Body of pancreas (tissue), 4 donors: Measurements from ENCODE around the gene CLSTN1. TPM values are rescaled to one million over a fixed set of nuclear protein-coding genes. Genes with fewer than 3 reads are reported as not detected.
A peak's percentile ranks its signal among the peaks of the same experiment; 100 is the strongest.

ENCODE experiments used
- ATAC-seq: fragments of 150-250 bp; one replicate; pipeline ENCODE4 v1.9.1; 2016
- DNase-seq, 4 donors: peaks; one replicate each; pipeline ENCODE4 v3.0.0-alpha.2; 2019
- H3K27ac ChIP-seq, 4 donors: fragments of 200-600 bp; sonication (generic); 1 replicate in 3 of 4; 2 replicates in 1 of 4; pipeline versions ENCODE4 v1.5.1 to v1.6.1; 2016 to 2019; ENCODE audit warnings: mild to moderate bottlenecking in 1 of 4, mixed read lengths in 1 of 4, moderate library complexity in 1 of 4
- H3K27me3 ChIP-seq, 2 donors: fragments of 200-600 bp; sonication (generic); one replicate each; pipeline ENCODE4 v1.6.0; 2016; ENCODE audit warnings: mild to moderate bottlenecking in 1 of 2
- H3K36me3 ChIP-seq, 2 donors: fragments of 200-600 bp; sonication (generic); replicated peaks in 1 of 2; 2 replicates each; pipeline ENCODE4 v1.5.1; 2016; ENCODE audit warnings: low read depth in 2 of 2; ENCODE audit not compliant: insufficient read depth in 1 of 2
- H3K4me1 ChIP-seq: fragments of 200-600 bp; sonication (generic); one replicate; pipeline ENCODE4 v1.6.0; 2016
- H3K4me3 ChIP-seq, 2 donors: fragments of 200-600 bp; sonication (generic); 1 replicate in 1 of 2; 2 replicates in 1 of 2; pipeline ENCODE4 v1.5.1; 2016 to 2019
- H3K9me3 ChIP-seq, 3 donors: fragments of 200-600 bp; sonication (generic); 1 replicate in 2 of 3; 2 replicates in 1 of 3; pipeline ENCODE4 v1.5.1; 2016
- CTCF ChIP-seq, 7 experiments: fragments of 450-650 bp in 4 of 7; fragments of 200-600 bp in 3 of 7; sonication (generic) in 3 of 7; IDR thresholded peaks; one replicate each; pipeline ENCODE4 v1.5.1; 2016 to 2019; ENCODE audit warnings: antibody characterized with exemption in 7 of 7
- POLR2A ChIP-seq, 3 donors: fragments of 450-650 bp; IDR thresholded peaks; one replicate each; pipeline ENCODE4 v1.6.1; 2016; ENCODE audit warnings: antibody characterized with exemption in 3 of 3, mild to moderate bottlenecking in 2 of 3
- WGBS, 2 donors: methylation state at CpG; one replicate each; pipeline ENCODE4 v1.1.5; 2017; 5-methylcytosine and 5-hydroxymethylcytosine counted together
- intact Hi-C: fragments of 100-400 bp; cut with DNase I; formaldehyde crosslinking; loops from one replicate; pipeline ENCODE4 v1.15.1; 2023
- total RNA-seq, 2 donors: library from RNA; depleted of rRNA; stranded (reverse); fragments of >200 nt; gene quantifications; one replicate each; pipeline ENCODE4 v1.1.0, GENCODE V29; 2016

CLSTN1 gene
- total RNA-seq, 2 donors from 2014 or later, result 60.2 to 64.6 TPM

- no peak overlapping the region for H3K4me3 ChIP-seq
- peaks cover 14 to 19% of the 10 kb centered on the region in 2 donors for H3K36me3 ChIP-seq
- DNase-seq (no peak), ATAC-seq (no peak)
- TF ChIP-seq POLR2A (IDR thresholded peaks at IDR 0.05) (no peak), CTCF (IDR thresholded peaks at IDR 0.05) (no peak)
- no peaks in the 10 kb centered on the region for H3K27me3 ChIP-seq
- intact Hi-C loops, result no loop called here
- no peaks in the 10 kb centered on the region for H3K4me1 ChIP-seq
- 96% methylated on average over 6 of the region's 6 CpGs for WGBS, 2 donors
- peaks cover 0 to 10% (median 0%) of the 10 kb centered on the region in 3 donors for H3K9me3 ChIP-seq
- H3K27ac ChIP-seq, result no peak overlapping the region
These were observed 97.4 kb downstream of the CLSTN1 start for GRCh38 chr1:9726406-9726805.

DNA sequence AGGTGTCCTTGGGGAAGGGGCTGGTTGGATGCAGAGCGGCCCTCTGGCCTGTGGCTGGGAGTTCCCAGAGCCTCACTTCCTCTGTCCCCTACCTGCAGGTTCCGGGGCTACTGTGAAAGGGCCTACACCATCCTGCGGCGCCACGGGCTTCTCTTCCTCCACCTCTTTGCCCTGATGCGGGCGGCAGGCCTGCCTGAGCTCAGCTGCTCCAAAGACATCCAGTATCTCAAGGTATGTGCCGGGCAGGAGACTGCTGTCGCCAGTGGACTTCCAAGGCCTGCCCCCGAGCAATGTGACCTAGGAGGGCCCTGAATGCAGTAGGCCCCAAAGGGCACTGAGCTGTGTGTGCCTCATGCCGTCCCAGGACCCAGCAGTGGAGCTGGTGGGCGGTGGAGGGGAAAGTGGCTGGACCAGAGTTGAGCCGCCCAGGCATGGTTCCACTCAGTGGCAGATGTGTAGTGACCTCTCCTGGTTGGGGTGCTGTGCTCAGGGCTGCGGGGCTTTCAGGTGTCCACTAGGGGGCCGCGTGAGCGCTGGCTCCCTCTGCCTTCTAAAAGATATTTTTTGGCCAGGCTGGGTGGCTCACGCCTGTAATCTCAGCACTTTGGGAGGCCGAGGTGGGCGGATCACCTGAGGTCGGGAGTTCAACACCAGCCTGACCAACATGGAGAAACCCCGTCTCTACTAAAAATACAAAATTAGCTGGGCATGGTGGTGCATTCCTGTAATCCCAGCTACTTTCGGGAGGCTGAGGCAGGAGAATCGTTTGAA lies 98.9 kb downstream of the CLSTN1 start:
- H3K27me3 ChIP-seq, result no peaks in the 10 kb centered on the region
- H3K27ac ChIP-seq, result no peak overlapping the region
- H3K4me1 ChIP-seq, result no peaks in the 10 kb centered on the region
- ATAC-seq, result peak; percentile 69
- peaks cover 0 to 6% of the 10 kb centered on the region in 2 donors for H3K36me3 ChIP-seq
- H3K4me3 ChIP-seq, result no peak overlapping the region
- WGBS, 2 donors, result 73 to 96% methylated on average over 6 to 23 of the region's 24 CpGs
- intact Hi-C loops, result no loop called here
- peak; percentile 48 to 57 (median 50) for DNase-seq
- peaks cover 0 to 10% (median 0%) of the 10 kb centered on the region in 3 donors for H3K9me3 ChIP-seq
- TF ChIP-seq CTCF (IDR thresholded peaks at IDR 0.05) (peak; percentile 56 to 69 (median 65)), POLR2A (IDR thresholded peaks at IDR 0.05) (no peak)

GRCh38 chr1:9723926-9724325 lies 99.8 kb downstream of the CLSTN1 start:
- no peak overlapping the region for H3K27ac ChIP-seq
- H3K27me3 ChIP-seq, result no peaks in the 10 kb centered on the region
- intact Hi-C loops, result no loop called here
- H3K36me3 ChIP-seq, result peaks cover 0 to under 1% of the 10 kb centered on the region in 2 donors
- H3K4me1 ChIP-seq, result no peaks in the 10 kb centered on the region
- H3K9me3 ChIP-seq, result peaks cover 0 to 10% (median 0%) of the 10 kb centered on the region in 3 donors
- H3K4me3 ChIP-seq, result no peak overlapping the region
- 98% methylated on average over 5 of the region's 6 CpGs; no CpG with 5 or more reads in 1 of the 2 donors for WGBS, 2 donors
- ATAC-seq (no peak), DNase-seq (no peak)
- TF ChIP-seq POLR2A (IDR thresholded peaks at IDR 0.05) (no peak), CTCF (IDR thresholded peaks at IDR 0.05) (no peak)

GRCh38 chr1:9723068-9723805 lies 100.5 kb downstream of the CLSTN1 start:
- Histone ChIP-seq H3K9me3 (peaks cover 0 to 10% (median 0%) of the 10 kb centered on the region in 3 donors), H3K4me1 (no peaks in the 10 kb centered on the region), H3K36me3 (no peaks in the 10 kb centered on the region), H3K27me3 (no peaks in the 10 kb centered on the region), H3K4me3 (no peak overlapping the region), H3K27ac (no peak overlapping the region)
- no peak for DNase-seq
- no peak for ATAC-seq
- intact Hi-C loops, result no loop called here
- TF ChIP-seq POLR2A (IDR thresholded peaks at IDR 0.05), result no peak
- no peak for TF ChIP-seq CTCF (IDR thresholded peaks at IDR 0.05)
- 98 to 100% methylated on average over 10 to 14 of the region's 14 CpGs for WGBS, 2 donors
